Mesenchymal stem cell (in vitro differentiated cells and primary cell): Measurements from ENCODE around the gene COIL.

ENCODE experiments used
- DNase-seq: peaks from one replicate; pipeline ENCODE4 v3.0.0-alpha.2; 2013
- H2AFZ ChIP-seq: one replicate; pipeline ENCODE4 v1.6.1; 2013; ENCODE audit warnings: low read depth, mild to moderate bottlenecking, control low read depth, inconsistent platforms, low read length, moderate library complexity
- H2AK5ac ChIP-seq: 2 replicates; pipeline ENCODE4 v1.6.1; 2013; ENCODE audit warnings: low read length, moderate library complexity, mild to moderate bottlenecking, inconsistent platforms; ENCODE audit not compliant: severe bottlenecking
- H2BK120ac ChIP-seq: one replicate; pipeline ENCODE4 v1.6.1; 2013; ENCODE audit warnings: low read depth, mild to moderate bottlenecking, inconsistent platforms, low read length, moderate library complexity
- H2BK12ac ChIP-seq, 2 experiments: one replicate each; pipeline ENCODE4 v1.6.1; 2013; ENCODE audit warnings: inconsistent platforms in 2 of 2, low read length in 2 of 2, mild to moderate bottlenecking in 2 of 2, moderate library complexity in 2 of 2, control low read depth in 1 of 2
- H2BK15ac ChIP-seq: one replicate; pipeline ENCODE4 v1.6.1; 2013; ENCODE audit warnings: mild to moderate bottlenecking, low read depth, inconsistent platforms; ENCODE audit not compliant: poor library complexity, severe bottlenecking
- H2BK5ac ChIP-seq: 2 replicates; pipeline ENCODE4 v1.6.1; 2013; ENCODE audit warnings: low read depth, mild to moderate bottlenecking, low read length, control low read depth, inconsistent platforms; ENCODE audit not compliant: poor library complexity, severe bottlenecking
- H3K14ac ChIP-seq, 2 experiments: one replicate each; pipeline ENCODE4 v1.6.1; 2013; ENCODE audit warnings: inconsistent platforms in 2 of 2, low read length in 2 of 2, control low read depth in 1 of 2, mild to moderate bottlenecking in 1 of 2, moderate library complexity in 1 of 2
- H3K18ac ChIP-seq, 2 experiments: one replicate each; pipeline ENCODE4 v1.6.1; 2013; ENCODE audit warnings: inconsistent platforms in 2 of 2, low read length in 2 of 2, control low read depth in 1 of 2, low read depth in 1 of 2, mild to moderate bottlenecking in 1 of 2
- H3K23ac ChIP-seq, 2 experiments: one replicate each; pipeline ENCODE4 v1.6.1; 2013; ENCODE audit warnings: inconsistent platforms in 2 of 2, low read length in 2 of 2, mild to moderate bottlenecking in 2 of 2, moderate library complexity in 2 of 2, control low read depth in 1 of 2
- H3K27ac ChIP-seq: 2 replicates; pipeline ENCODE4 v1.5.1; 2013; ENCODE audit warnings: mild to moderate bottlenecking, moderate library complexity, low read length, control low read depth, inconsistent platforms; ENCODE audit not compliant: poor library complexity, severe bottlenecking
- H3K27me3 ChIP-seq, 2 experiments: 2 replicates each; pipeline versions ENCODE4 v1.6.1 to v1.7.0; 2013; ENCODE audit warnings: low read length in 2 of 2, mild to moderate bottlenecking in 2 of 2, moderate library complexity in 2 of 2, control low read depth in 1 of 2, inconsistent platforms in 1 of 2; ENCODE audit not compliant: control insufficient read depth in 1 of 2, insufficient read depth in 1 of 2
- H3K36me3 ChIP-seq, 2 experiments: 2 replicates each; pipeline versions ENCODE4 v1.6.1 to v1.7.0; 2013; ENCODE audit warnings: low read length in 2 of 2, control low read depth in 1 of 2, inconsistent platforms in 1 of 2, low read depth in 1 of 2, mild to moderate bottlenecking in 1 of 2; ENCODE audit not compliant: insufficient read depth in 2 of 2, control insufficient read depth in 1 of 2
- H3K4ac ChIP-seq, 2 experiments: one replicate each; pipeline ENCODE4 v1.6.1; 2013; ENCODE audit warnings: inconsistent platforms in 2 of 2, low read length in 2 of 2, mild to moderate bottlenecking in 2 of 2, moderate library complexity in 2 of 2, control low read depth in 1 of 2, low read depth in 1 of 2
- H3K4me1 ChIP-seq: 2 replicates; pipeline ENCODE4 v1.6.1; 2013; ENCODE audit warnings: low read depth, low read length, control low read depth; ENCODE audit not compliant: control insufficient read depth, insufficient read depth
- H3K4me2 ChIP-seq: 2 replicates; pipeline ENCODE4 v1.6.1; 2013; ENCODE audit warnings: low read length, mild to moderate bottlenecking, inconsistent platforms; ENCODE audit not compliant: poor library complexity, severe bottlenecking
- H3K4me3 ChIP-seq, 2 experiments: 2 replicates each; pipeline versions ENCODE4 v1.5.1 to v1.7.0; 2013; ENCODE audit warnings: low read length in 2 of 2, mild to moderate bottlenecking in 2 of 2, control low read depth in 1 of 2, low read depth in 1 of 2; ENCODE audit not compliant: insufficient read depth in 1 of 2
- H3K79me1 ChIP-seq: replicated peaks from 2 replicates; pipeline ENCODE4 v1.6.1; 2013; ENCODE audit warnings: mild to moderate bottlenecking, control low read depth, low read length, inconsistent platforms; ENCODE audit not compliant: poor library complexity, severe bottlenecking
- H3K9ac ChIP-seq: 2 replicates; pipeline ENCODE4 v1.7.0; 2013; ENCODE audit warnings: mild to moderate bottlenecking, low read length, moderate library complexity
- H3K9me3 ChIP-seq: 2 replicates; pipeline ENCODE4 v1.7.0; 2013; ENCODE audit warnings: mild to moderate bottlenecking, low read length; ENCODE audit not compliant: control insufficient read depth
- H4K8ac ChIP-seq: one replicate; pipeline ENCODE4 v1.6.1; 2013; ENCODE audit warnings: inconsistent platforms, mild to moderate bottlenecking, low read length, moderate library complexity
- H4K91ac ChIP-seq: one replicate; pipeline ENCODE4 v1.6.1; 2013; ENCODE audit warnings: mild to moderate bottlenecking, low read length, inconsistent platforms
- WGBS: methylation state at CpG from one replicate; pipeline ENCODE4 v1.1.7; 2013; ENCODE audit warnings: mixed read lengths; 5-methylcytosine and 5-hydroxymethylcytosine counted together

The COIL gene

GRCh38 chr17:56910509-56911235, 50.2 kb downstream of the COIL start:
- Histone ChIP-seq H3K36me3 (peaks cover 13 to 41% of the 10 kb centered on the region in 2 experiments), H3K23ac (no peak overlapping the region), H3K4me2 (no peak overlapping the region), H3K4me1 (peaks cover 17% of the 10 kb centered on the region), H2BK5ac (no peak overlapping the region), H3K9me3 (no peaks in the 10 kb centered on the region), H2AK5ac (no peak overlapping the region), H3K4ac (no peak overlapping the region), H4K91ac (no peak overlapping the region), H3K9ac (peak overlapping the region; percentile 48), H2BK120ac (no peak overlapping the region), H2AFZ (no peak overlapping the region), H3K18ac (no peak overlapping the region), H3K4me3 (peak overlapping the region in 1 of 2 experiments; percentile 71), H3K14ac (peak overlapping the region in 1 of 2 experiments; percentile 30), H4K8ac (peak overlapping the region; percentile 32), H3K27me3 (no peaks in the 10 kb centered on the region), H3K79me1 (peaks cover 28% of the 10 kb centered on the region), H3K27ac (no peak overlapping the region), H2BK12ac (peak overlapping the region in 1 of 2 experiments; percentile 28), H2BK15ac (peak overlapping the region; percentile 3)
- no peak for DNase-seq
- WGBS, result 85% methylated on average over 7 of the region's 7 CpGs

- H3K4me2 ChIP-seq, result no peak overlapping the region
Measured at GRCh38 chr17:56909742-56910508, 50.9 kb downstream of the COIL start.

GRCh38 chr17:56908001-56908542, 52.8 kb downstream of the COIL start:
- no peak overlapping the region for H3K14ac ChIP-seq
- no peak overlapping the region for H2BK12ac ChIP-seq
- H2BK120ac ChIP-seq, result no peak overlapping the region
- WGBS, result 91% methylated on average over 9 of the region's 9 CpGs
- H3K4me1 ChIP-seq, result peaks cover 9% of the 10 kb centered on the region
- H3K4me2 ChIP-seq, result no peak overlapping the region
- H3K36me3 ChIP-seq, result peaks cover 21 to 66% of the 10 kb centered on the region in 2 experiments
- H3K9me3 ChIP-seq, result no peaks in the 10 kb centered on the region
- no peak overlapping the region for H3K27ac ChIP-seq
- no peak overlapping the region for H4K8ac ChIP-seq
- H3K4me3 ChIP-seq, result no peak overlapping the region
- H2AFZ ChIP-seq, result no peak overlapping the region
- no peak overlapping the region for H2BK15ac ChIP-seq
- peak overlapping the region; percentile 78 for H4K91ac ChIP-seq
- H3K23ac ChIP-seq, result no peak overlapping the region
- H3K79me1 ChIP-seq, result peaks cover 23% of the 10 kb centered on the region
- H2BK5ac ChIP-seq, result no peak overlapping the region
- no peak overlapping the region for H3K4ac ChIP-seq
- no peak overlapping the region for H3K9ac ChIP-seq
- H3K27me3 ChIP-seq, result no peaks in the 10 kb centered on the region
- no peak overlapping the region for H2AK5ac ChIP-seq
- no peak for DNase-seq
- H3K18ac ChIP-seq, result no peak overlapping the region

More at GRCh38 chr17:56909742-56910508, 50.9 kb downstream of the COIL start:
- H3K27me3 ChIP-seq, result no peaks in the 10 kb centered on the region
- H3K4me1 ChIP-seq, result peaks cover 14% of the 10 kb centered on the region
- peaks cover 28% of the 10 kb centered on the region for H3K79me1 ChIP-seq
- peak overlapping the region in 1 of 2 experiments; percentile 71 for H3K4me3 ChIP-seq
- peak overlapping the region; percentile 48 for H3K9ac ChIP-seq
- peaks cover 13 to 48% of the 10 kb centered on the region in 2 experiments for H3K36me3 ChIP-seq
- no peak overlapping the region for H3K27ac ChIP-seq
- H4K91ac ChIP-seq, result no peak overlapping the region
- no peak overlapping the region for H3K18ac ChIP-seq
- H3K23ac ChIP-seq, result no peak overlapping the region
- no peak overlapping the region for H2BK15ac ChIP-seq
- H3K4ac ChIP-seq, result no peak overlapping the region
- no peak overlapping the region for H3K14ac ChIP-seq
- H2BK5ac ChIP-seq, result no peak overlapping the region
- WGBS, result 96% methylated on average over 6 of the region's 6 CpGs
- no peak overlapping the region for H2BK120ac ChIP-seq
- DNase-seq, result no peak
- peak overlapping the region; percentile 3 for H4K8ac ChIP-seq
- no peak overlapping the region for H2BK12ac ChIP-seq
- no peak overlapping the region for H2AK5ac ChIP-seq
- H2AFZ ChIP-seq, result no peak overlapping the region
- H3K9me3 ChIP-seq, result no peaks in the 10 kb centered on the region

GRCh38 chr17:56903560-56903959, 57.3 kb downstream of the COIL start:
- Histone ChIP-seq H2BK120ac (no peak overlapping the region), H3K79me1 (peaks cover 19% of the 10 kb centered on the region), H3K4me2 (no peak overlapping the region), H2AK5ac (no peak overlapping the region), H3K27me3 (no peaks in the 10 kb centered on the region), H2AFZ (no peak overlapping the region), H2BK12ac (no peak overlapping the region), H4K91ac (no peak overlapping the region), H3K18ac (no peak overlapping the region), H3K27ac (no peak overlapping the region), H4K8ac (no peak overlapping the region), H2BK5ac (no peak overlapping the region), H3K14ac (no peak overlapping the region), H3K4me3 (no peak overlapping the region), H3K4ac (no peak overlapping the region), H3K23ac (no peak overlapping the region), H2BK15ac (no peak overlapping the region), H3K4me1 (peaks cover 7% of the 10 kb centered on the region), H3K9me3 (no peaks in the 10 kb centered on the region), H3K36me3 (peaks cover 48 to 98% of the 10 kb centered on the region in 2 experiments), H3K9ac (no peak overlapping the region)
- no peak for DNase-seq
- WGBS, result 97% methylated on average over 3 of the region's 5 CpGs
